Measurements from ENCODE around the gene GARS1. TPM values are rescaled to one million over a fixed set of nuclear protein-coding genes. Genes with fewer than 3 reads are reported as not detected.

GARS1 gene
- polyA plus RNA-seq, 1 donor, result 99.6 TPM

DNA sequence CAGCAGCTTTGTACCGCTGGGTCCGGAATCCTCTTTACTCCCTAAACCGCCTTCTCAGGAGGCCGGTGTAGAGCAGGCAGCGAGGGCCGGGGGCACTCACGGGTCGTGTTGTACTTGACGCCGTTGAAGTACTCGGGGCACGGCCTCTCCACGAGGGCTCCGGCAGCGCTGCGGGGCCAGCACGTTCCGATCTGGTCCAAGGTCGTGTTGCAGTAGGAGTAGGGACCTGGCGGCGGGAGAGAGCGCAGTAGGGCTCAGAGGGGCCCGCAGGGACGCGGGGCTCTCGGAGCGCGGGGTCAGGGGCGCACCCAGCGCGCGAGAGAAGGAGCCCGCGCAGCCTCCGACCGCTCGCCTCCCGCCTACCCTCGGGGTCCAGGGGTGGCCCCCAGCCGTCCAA lies 87.1 kb downstream of the GARS1 start:
- no peak for DNase-seq

GRCh38 chr7:30682212-30683083 lies 87.8 kb downstream of the GARS1 start, which contains the start of gene CRHR2:
CRHR2 (minus strand) TSS chr7:30682456; CDS start chr7:30682280, 176 bp downstream.
- DNase-seq, result peak; percentile 22

DNA sequence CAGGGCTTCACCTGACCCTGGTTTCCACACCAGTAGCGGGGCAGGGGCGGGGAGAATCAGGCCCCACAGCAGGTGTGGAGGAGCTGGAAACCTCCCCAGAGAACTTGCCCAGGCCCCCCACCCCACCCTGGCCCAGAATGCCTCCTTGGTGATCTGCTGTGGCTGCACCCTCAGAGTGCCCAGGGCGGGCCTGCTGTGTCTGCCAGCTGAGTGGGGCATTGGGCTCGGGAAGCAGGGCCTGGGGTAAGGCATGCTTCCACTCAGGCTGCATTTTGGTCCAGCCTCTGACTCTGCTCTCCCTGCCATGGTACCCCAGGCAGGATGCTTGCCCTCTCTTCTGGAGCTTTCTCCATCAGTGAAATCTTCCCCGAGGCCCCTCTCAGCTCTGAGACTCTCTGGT lies 88.6 kb downstream of the GARS1 start:
- no peak for DNase-seq

Other genes starting within 250 kb of the GARS1 start
- 11.8 TPM for gene NOD1, start 116.1 kb upstream of the GARS1 start, polyA plus RNA-seq (ENCODE audit: insufficient read length)
- 80.7 TPM for gene GGCT, start 90.0 kb upstream of the GARS1 start, polyA plus RNA-seq (ENCODE audit: insufficient read length)
- gene CRHR2, start 87.6 kb downstream of the GARS1 start, polyA plus RNA-seq (ENCODE audit: insufficient read length), result 0.07 TPM
- 1.1 TPM for gene INMT, start 157.3 kb downstream of the GARS1 start, polyA plus RNA-seq (ENCODE audit: insufficient read length)
- 12.2 TPM for gene MINDY4, start 176.5 kb downstream of the GARS1 start, polyA plus RNA-seq (ENCODE audit: insufficient read length)